ENCODE data around the gene DLST.

DLST gene

DNA sequence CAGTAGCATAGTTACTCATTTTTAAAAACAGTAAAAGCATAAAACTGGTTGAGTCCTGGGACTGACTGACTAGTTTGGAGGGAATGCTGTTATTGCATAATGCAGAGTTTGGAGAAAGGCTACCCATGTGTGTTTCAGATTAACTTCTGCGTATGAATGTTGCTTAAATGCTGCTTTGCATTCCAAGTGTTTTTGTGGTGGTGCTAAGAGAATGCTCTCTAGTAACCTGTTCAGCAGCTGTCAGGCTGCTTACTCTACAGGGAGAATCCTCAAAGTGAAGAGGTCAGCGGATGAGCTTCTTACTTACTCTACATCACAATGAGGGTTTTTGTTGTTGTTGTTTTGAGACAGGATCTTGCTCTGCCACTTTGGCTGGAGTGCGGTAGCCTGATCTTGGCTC, 4.3 kb downstream of the DLST start:
- Histone ChIP-seq H3K4me3 (ENCODE audit: low read depth, low read length) (no peak overlapping the region), H3K27ac (ENCODE audit: extremely low read depth, low read depth, low read length) (no peak overlapping the region), H3K9me3 (ENCODE audit: control insufficient read depth, insufficient read depth, low read depth, low read length) (no peaks in the 10 kb centered on the region), H3K36me3 (ENCODE audit: control insufficient read depth in 2 of 2, insufficient read depth in 1 of 2, low read length in 2 of 2) (peaks cover 26 to 55% of the 10 kb centered on the region in 2 experiments), H3K4me1 (ENCODE audit: control insufficient read depth, insufficient read depth, low read length) (peaks cover 36% of the 10 kb centered on the region)
- 0 out of 2 replicates have a peak, but pooled peaks have one; percentile 19 for TF ChIP-seq PRDM1 (tag by site-specific recombination; IDR thresholded peaks at IDR 0.05)
- TF ChIP-seq, protein P1, sequence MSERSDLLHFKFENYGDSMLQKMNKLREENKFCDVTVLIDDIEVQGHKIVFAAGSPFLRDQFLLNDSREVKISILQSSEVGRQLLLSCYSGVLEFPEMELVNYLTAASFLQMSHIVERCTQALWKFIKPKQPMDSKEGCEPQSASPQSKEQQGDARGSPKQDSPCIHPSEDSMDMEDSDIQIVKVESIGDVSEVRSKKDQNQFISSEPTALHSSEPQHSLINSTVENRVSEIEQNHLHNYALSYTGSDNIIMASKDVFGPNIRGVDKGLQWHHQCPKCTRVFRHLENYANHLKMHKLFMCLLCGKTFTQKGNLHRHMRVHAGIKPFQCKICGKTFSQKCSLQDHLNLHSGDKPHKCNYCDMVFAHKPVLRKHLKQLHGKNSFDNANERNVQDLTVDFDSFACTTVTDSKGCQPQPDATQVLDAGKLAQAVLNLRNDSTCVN (tag by site-specific recombination; optimal IDR thresholded peaks at IDR 0.05) = no peak
- ChIA-PET POLR2A (no interaction called here), CTCF (interaction anchor here (0.6 to 1.3 kb wide), 4 partner anchors 21 to 423 kb away, joined by 3 to 7 read pairs (median 4); no protein-coding TSS in a partner anchor)

DNA sequence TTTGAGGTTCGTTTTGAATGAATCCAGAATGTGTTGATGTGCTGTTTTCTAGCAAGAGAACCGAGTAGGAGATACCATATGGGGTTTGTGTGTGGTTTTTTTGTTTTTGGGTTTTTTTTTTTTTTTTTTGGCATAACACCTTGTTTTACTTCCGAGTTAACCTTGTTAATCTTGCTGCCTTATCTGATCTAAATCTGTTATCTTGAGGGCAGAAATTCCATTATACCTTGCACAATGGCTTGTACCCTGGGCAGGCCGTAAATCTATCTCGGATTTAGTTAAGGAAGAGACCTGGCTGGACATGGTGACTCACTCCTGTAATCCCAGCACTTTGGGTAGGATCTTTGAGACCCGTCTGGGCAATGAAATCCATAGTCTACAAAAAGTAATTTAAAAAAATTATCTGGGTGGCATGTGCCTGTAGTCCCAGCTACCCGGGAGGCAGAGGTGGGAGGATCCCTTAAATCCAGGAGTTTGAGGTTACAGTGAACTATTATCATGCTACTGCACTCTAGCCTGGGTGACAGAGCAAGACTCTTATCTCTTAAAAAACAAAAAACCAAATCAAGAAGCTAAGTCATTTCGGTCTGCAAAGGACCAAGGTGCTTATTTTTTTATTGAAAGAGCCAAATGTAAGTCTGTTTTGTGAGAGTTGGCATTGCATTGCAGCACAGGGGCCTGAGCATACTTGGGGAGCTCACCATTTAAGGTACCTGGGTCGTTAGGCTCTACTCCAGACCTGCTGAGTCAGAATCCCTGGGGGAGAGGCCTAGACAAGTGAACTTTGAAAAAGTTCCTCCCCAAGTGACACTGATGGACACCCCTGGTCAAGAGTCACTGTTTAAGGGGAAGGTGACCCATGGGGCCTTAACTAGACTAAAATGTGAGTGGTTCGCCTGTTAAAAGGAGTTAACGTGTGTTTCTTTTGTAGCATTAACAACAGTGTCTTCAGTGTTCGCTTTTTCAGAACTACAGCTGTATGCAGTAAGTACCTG, 6.7 kb downstream of the DLST start:
- Histone ChIP-seq H3K36me3 (ENCODE audit: control insufficient read depth in 2 of 2, insufficient read depth in 1 of 2, low read length in 2 of 2) (peaks cover 48 to 80% of the 10 kb centered on the region in 2 experiments), H3K4me3 (ENCODE audit: low read depth, low read length) (no peak overlapping the region), H3K27ac (ENCODE audit: extremely low read depth, low read depth, low read length) (peak overlapping the region; percentile 29), H3K9me3 (ENCODE audit: control insufficient read depth, insufficient read depth, low read depth, low read length) (no peaks in the 10 kb centered on the region), H3K4me1 (ENCODE audit: control insufficient read depth, insufficient read depth, low read length) (peaks cover 31% of the 10 kb centered on the region)
- ChIA-PET CTCF (interaction anchor here (0.9 to 3.4 kb wide), 6 partner anchors 10 to 32 kb away, joined by 3 to 11 read pairs (median 6); no protein-coding TSS in a partner anchor), POLR2A (interaction anchor here (0.6 kb wide), 1 partner anchor 8 kb away, joined by 4 read pairs; no protein-coding TSS in a partner anchor)
- TF ChIP-seq, protein P2, sequence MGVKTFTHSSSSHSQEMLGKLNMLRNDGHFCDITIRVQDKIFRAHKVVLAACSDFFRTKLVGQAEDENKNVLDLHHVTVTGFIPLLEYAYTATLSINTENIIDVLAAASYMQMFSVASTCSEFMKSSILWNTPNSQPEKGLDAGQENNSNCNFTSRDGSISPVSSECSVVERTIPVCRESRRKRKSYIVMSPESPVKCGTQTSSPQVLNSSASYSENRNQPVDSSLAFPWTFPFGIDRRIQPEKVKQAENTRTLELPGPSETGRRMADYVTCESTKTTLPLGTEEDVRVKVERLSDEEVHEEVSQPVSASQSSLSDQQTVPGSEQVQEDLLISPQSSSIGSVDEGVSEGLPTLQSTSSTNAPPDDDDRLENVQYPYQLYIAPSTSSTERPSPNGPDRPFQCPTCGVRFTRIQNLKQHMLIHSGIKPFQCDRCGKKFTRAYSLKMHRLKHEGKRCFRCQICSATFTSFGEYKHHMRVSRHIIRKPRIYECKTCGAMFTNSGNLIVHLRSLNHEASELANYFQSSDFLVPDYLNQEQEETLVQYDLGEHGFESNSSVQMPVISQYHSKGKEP (tag by site-specific recombination; IDR thresholded peaks at IDR 0.05) = no peak
- TF ChIP-seq ZNF639 (tag by site-specific recombination; IDR thresholded peaks at IDR 0.05) = no peak
- 0 out of 2 replicates have a peak, but pooled peaks have one; percentile 44 for TF ChIP-seq ZXDB (tag by site-specific recombination; IDR thresholded peaks at IDR 0.05)
- TF ChIP-seq, protein P3, sequence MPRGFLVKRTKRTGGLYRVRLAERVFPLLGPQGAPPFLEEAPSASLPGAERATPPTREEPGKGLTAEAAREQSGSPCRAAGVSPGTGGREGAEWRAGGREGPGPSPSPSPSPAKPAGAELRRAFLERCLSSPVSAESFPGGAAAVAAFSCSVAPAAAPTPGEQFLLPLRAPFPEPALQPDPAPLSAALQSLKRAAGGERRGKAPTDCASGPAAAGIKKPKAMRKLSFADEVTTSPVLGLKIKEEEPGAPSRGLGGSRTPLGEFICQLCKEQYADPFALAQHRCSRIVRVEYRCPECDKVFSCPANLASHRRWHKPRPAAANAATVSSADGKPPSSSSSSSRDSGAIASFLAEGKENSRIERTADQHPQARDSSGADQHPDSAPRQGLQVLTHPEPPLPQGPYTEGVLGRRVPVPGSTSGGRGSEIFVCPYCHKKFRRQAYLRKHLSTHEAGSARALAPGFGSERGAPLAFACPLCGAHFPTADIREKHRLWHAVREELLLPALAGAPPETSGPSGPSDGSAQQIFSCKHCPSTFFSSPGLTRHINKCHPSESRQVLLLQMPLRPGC (tag by site-specific recombination; IDR thresholded peaks at IDR 0.05) = 0 out of 2 replicates have a peak, but pooled peaks have one; percentile 37
- no peak for TF ChIP-seq ZSCAN18 (tag by site-specific recombination; IDR thresholded peaks at IDR 0.05)
- TF ChIP-seq RBAK (tag by site-specific recombination; IDR thresholded peaks at IDR 0.05) = no peak
- peak; percentile 81 for TF ChIP-seq PRDM10 (tag by site-specific recombination; IDR thresholded peaks at IDR 0.05)
- TF ChIP-seq ZIC2 (tag by site-specific recombination; IDR thresholded peaks at IDR 0.05) = no peak
- no peak; the same call in none of the 2 replicates for TF ChIP-seq GLIS1 (tag by site-specific recombination; IDR thresholded peaks at IDR 0.05)
- no peak for TF ChIP-seq ZNF18 (tag by site-specific recombination; IDR thresholded peaks at IDR 0.05)
- TF ChIP-seq SP7 (tag by site-specific recombination; IDR thresholded peaks at IDR 0.05) = peak; percentile 48; the same call in 1 of the 2 replicates
- TF ChIP-seq ZBTB17 (tag by site-specific recombination; IDR thresholded peaks at IDR 0.05) = peak; percentile 43
- 0 out of 2 replicates have a peak, but pooled peaks have one; percentile 21 for TF ChIP-seq KLF8 (tag by site-specific recombination; IDR thresholded peaks at IDR 0.05)
- TF ChIP-seq KLF9 (tag by site-specific recombination; IDR thresholded peaks at IDR 0.05; ENCODE audit: low read depth) = no peak
- TF ChIP-seq ZNF146 (tag by site-specific recombination; IDR thresholded peaks at IDR 0.05) = no peak
